HG03135 (cell line): Measurements from ENCODE around the gene HIVEP2.

Source experiments
- ATAC-seq: cut with Tn5 transposase; IDR thresholded peaks from one replicate; pipeline ENCODE4 v1.9.1; 2021; ENCODE audit warnings: mild to moderate bottlenecking, moderate library complexity; ENCODE audit not compliant: unreplicated experiment

HIVEP2 gene

GRCh38 chr6:142868917-142869316, 76.1 kb downstream of the HIVEP2 start:
- ATAC-seq = no peak

GRCh38 chr6:142867988-142868812, 76.8 kb downstream of the HIVEP2 start:
- ATAC-seq = peak; percentile 55

DNA sequence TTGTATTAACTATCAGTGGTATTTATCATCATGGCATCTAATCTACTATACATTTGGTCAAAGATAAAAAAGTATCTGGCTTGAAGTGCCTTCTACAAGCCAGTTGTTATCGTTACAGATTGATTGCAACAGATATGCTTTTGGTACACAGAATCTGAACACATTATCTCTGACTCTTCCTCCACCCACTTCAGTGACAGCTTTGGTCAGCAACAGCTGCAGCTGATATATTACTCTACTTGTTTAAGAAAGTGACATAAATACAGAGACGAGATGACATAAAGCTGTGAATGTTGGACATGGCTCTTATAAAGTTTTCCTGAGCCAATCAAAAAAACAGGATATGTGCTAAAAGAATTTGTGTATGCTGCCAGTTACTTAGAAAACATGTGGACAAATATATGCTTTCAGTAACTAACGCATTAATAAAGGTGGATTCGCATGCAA, 77.6 kb downstream of the HIVEP2 start:
- no peak for ATAC-seq

DNA sequence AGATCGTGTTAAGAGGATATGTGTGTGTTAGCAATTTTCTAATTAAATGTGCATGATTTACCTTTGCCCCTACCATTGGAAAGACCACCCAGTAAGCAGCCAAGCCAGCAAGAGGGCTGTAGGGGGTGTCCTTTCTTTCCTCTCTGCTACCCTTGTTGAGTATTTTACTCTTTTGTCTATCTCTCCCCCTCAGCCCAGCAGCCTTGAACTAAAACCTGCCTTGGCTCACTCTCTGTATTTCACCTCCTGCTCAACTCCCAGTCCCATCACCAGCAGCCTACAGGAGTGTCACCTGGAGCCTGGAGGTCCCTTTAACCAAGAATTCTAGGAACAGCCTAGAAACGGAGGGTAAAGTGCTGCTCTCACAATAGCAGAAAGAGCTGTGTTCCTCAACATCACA, 81.0 kb downstream of the HIVEP2 start:
- no peak for ATAC-seq

DNA sequence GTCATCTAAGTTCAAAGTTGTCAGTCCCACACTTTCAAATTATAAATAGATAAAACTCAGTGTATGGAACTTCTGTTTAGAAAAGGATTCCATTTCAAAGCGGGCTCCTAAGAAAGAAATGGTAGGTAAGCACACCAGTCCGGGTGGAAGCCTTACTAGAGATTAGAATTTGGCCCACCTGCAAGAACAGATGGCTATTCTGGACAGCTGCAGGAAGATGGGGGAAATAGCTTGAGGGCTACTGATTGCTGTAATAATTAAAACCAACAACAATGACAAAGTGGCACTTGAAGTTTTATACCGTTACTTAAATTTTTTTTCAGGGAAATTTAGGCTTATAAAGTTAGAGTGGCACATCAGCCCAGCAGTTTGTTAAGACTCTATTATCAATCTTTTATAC, 83.3 kb downstream of the HIVEP2 start:
- no peak for ATAC-seq

GRCh38 chr6:142860498-142860897, 84.5 kb downstream of the HIVEP2 start:
- ATAC-seq = no peak

DNA sequence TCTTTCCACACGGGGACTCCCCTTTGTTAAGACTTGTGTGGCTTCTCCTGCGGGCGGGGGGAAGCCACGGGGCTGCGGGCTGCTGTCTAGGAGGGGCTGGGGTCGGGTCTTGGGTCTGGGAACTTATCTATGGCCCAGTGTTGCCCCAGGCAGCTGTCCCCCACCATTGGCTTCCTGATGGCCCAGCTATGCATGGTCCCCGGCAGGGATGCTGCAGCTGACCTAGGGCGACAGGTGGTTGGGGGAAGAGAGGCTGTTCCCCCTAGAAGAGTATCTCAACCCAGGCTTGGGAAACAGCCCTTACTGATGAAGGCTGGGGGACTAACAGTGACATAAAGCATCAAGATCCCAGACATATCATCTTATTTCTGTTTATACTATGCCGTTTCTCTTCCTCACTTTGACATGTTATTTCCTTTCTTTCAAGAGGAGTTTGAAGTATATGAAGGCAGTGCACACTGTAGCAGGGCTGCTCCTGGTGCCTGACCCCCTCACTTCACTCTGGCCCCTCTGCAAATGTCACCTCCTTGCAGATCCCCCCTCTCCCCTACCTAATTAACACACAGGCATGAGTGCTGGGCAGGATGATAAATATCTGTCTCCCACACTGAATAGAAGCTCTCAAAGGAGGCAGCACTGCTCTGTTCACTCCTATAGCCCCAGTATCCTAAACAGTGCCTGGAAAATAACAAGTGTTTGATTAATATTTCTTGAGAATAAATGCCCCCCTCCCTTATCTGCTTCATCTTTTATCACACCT, 87.0 kb downstream of the HIVEP2 start:
- peak; percentile 11 for ATAC-seq

GRCh38 chr6:142857233-142857761, 87.7 kb downstream of the HIVEP2 start:
- peak; percentile 40 for ATAC-seq

DNA sequence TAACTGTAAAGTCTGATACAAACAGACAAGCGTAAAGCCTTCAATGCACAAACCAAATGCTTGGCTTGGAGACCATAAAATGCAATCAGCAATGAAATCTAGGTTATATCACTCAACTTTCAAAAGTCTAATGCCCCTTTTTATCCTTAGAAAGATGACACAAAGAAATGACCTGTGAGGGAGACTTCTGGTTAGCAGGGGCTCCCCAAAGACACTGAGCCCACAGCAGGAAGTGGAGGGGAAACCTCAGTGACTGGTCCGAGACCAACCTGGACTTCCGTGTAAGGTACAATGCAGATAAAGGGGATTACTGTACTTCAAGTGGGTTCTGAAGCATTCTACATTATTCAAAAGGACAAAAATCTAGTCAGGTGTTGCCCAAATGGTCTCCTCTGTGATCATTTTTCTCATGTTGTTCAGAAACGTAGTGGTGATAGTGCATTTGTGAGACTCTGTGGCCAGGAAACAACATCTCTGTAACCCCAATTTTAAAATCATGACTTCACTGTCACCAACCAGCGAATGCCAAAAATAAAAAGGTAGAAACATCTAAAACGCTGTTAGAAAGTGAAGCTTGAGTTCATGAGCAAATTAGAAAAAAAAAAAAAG, 88.2 kb downstream of the HIVEP2 start:
- ATAC-seq = peak; percentile 69

- ATAC-seq = peak; percentile 23
Measured at GRCh38 chr6:142855893-142856623, 88.9 kb downstream of the HIVEP2 start.

DNA sequence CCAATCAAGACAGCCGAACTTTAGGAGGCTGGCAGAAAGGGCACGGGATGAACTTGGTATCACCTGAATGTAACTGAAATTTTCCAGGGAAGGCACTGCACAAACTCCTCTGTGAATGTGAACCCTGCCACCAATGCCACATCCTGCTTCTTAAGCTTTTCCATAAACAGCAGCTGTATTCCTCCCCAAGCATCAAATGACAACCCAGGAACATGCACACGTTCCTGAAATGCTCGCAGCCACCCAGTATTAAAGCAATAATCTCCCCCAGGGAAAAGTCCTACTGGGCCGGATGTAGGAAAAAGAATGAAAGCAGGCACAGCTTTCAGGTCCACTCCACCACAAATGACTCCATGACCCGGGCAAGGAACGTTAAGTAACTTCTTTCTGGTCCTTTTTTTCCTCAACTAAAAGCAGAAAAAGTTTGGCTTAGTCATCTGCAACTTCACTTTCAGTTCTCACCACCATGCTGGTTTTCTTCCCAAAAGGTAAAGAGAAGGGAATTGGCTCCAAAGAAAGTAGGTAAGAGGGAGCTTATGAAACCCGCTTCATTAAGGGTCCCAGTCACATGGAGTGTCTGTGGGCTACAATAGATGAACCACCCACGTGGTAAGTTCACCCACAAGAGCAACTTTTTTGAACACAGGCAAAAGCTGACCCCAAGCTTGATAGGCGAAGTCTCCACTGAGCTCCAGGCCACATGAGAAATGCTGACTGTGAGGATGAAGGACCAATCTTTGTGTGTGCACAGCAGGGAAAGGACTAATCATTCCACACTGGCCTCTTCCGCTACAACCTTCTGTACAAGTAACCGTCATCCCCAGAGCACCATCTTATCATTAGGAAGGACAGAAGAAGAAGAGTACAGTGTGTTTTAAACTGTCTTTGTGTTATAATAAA, 90.1 kb downstream of the HIVEP2 start:
- ATAC-seq = no peak

DNA sequence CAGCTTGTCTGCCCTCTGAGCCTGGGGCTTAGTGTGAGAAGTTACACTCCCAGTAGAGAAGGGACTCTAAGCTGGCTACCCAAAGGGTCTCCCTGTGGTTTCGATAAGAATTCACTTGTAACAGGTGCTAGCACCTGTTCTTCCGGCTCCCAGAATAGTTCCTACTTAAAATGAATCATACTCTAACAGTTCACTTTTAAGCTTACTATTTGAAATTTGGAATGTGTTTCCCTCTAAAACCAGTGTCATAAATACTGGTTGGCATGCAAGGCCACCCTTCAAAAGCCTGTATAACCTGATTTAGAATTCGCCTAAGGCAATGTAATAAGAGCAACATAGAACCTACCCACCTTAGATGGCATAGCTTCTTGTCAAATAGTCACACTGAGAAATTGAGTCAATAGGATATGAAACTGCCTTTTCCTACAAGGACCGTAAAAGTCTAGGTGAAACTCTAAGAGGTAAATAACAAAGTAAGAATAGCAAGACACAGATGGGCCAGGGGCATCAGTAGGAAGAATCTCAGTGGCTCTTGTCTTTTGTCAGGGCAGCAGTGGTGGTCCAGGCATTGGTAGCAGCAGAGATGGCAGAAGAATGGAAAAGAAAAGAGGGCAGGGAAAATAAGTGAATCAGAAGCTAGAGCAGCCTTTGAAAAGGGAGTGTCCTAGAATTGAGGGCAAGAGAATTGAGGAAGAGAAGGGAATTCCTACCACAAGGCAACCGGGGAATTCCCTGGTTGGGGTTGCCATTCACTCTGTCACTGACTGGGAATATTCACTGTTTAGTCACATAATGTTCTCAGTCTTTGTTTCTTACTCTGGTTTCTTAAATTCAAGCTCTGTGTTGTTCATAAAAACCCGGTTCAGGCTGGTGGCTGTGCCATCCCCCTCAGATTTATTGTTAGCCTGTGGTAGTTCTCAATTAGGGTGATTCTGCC, 91.5 kb downstream of the HIVEP2 start:
- no peak for ATAC-seq

GRCh38 chr6:142851601-142852000, 93.4 kb downstream of the HIVEP2 start:
- no peak for ATAC-seq

DNA sequence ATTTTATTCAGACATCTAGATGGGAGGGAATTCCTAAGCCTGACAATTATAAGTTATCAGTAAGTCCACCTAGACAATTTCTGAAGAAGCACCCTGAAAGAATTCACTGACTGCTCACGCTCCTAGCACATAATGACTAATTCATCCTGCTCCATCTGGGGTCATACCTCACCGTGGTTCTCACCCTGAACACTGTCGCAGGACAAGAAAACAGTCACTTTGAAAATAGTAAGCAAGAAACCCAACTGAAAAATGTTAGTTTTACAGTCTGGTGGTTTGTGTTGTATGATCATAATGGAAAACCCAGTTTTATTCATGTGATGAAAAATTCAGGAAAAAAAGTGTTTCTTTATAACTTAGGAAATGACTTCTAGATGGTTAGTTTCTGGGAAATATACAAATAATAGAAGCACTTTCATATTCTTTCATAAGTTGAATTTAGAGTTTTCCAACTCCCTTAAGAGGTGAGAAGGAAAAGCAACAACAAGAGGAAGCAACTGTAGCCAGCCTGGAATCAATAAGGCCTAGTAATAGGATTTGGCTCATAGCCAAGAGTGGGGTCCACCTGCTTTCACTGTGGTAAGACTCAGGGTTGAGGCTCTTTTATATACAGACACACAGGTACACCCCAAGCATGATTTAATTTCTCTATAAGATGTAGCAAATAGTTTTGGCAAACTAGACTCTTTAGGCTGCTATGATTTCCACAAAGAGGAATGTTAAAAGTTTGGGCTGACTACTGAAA, 94.1 kb downstream of the HIVEP2 start:
- ATAC-seq = peak; percentile 46

GRCh38 chr6:142848976-142849375, 96.0 kb downstream of the HIVEP2 start:
- no peak for ATAC-seq

DNA sequence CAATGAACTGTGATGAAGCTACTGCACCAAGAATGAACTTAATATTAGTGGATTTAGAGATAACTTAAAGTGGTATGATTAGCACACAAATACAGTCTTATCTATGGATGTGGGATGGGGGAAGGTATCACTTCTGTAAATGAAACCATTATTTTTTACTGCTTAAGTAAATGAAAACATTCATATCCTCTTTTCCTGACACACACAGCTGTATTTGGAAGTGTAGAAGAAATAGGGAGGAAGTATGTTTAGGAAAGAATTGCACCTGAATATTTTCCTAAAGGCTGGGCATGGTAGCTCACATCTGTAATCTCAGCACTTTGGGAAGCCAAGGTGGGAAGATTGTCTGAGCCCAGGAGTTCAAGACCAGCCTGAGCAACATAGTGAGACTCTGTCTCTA, 96.8 kb downstream of the HIVEP2 start:
- ATAC-seq = no peak

- no peak for ATAC-seq
Measured at GRCh38 chr6:142846883-142847287, 98.1 kb downstream of the HIVEP2 start.

- no peak for ATAC-seq
Measured at GRCh38 chr6:142846459-142846831, 98.5 kb downstream of the HIVEP2 start.
